ENCODE results near the gene PER3. TPM values are rescaled to one million over a fixed set of nuclear protein-coding genes. Genes with fewer than 3 reads are reported as not detected.

PER3 gene
- total RNA-seq, 1 donor from 2014 or later: 11.5 TPM

- no peak for DNase-seq (ENCODE audit: low spot score in 2 of 2, unreplicated experiment in 2 of 2)
- H3K36me3 Mint-ChIP-seq: peaks cover 10% of the 10 kb centered on the region
- H3K27ac Mint-ChIP-seq: no peak overlapping the region
- no peaks in the 10 kb centered on the region for H3K4me1 Mint-ChIP-seq
- no peak for TF ChIP-seq CTCF (IDR thresholded peaks at IDR 0.05; ENCODE audit: unreplicated experiment)
- H3K27me3 Mint-ChIP-seq (ENCODE audit: low read depth): no peaks in the 10 kb centered on the region
- H3K9me3 Mint-ChIP-seq: no peaks in the 10 kb centered on the region
- no peak overlapping the region for H3K4me3 Mint-ChIP-seq
These were observed 21.4 kb downstream of the PER3 start for GRCh38 chr1:7805460-7805859.

GRCh38 chr1:7808253-7808844 is 24.3 kb downstream of the PER3 start:
- TF ChIP-seq CTCF (IDR thresholded peaks at IDR 0.05; ENCODE audit: unreplicated experiment): peak; percentile 65
- H3K36me3 Mint-ChIP-seq: peaks cover 23% of the 10 kb centered on the region
- H3K27me3 Mint-ChIP-seq (ENCODE audit: low read depth): no peaks in the 10 kb centered on the region
- DNase-seq (ENCODE audit: low spot score in 2 of 2, unreplicated experiment in 2 of 2): no peak
- no peak overlapping the region for H3K27ac Mint-ChIP-seq
- peaks cover 8% of the 10 kb centered on the region for H3K9me3 Mint-ChIP-seq
- no peak overlapping the region for H3K4me3 Mint-ChIP-seq
- H3K4me1 Mint-ChIP-seq: no peaks in the 10 kb centered on the region

- Mint-ChIP-seq H3K4me1 (no peaks in the 10 kb centered on the region), H3K9me3 (peaks cover 19% of the 10 kb centered on the region), H3K27me3 (ENCODE audit: low read depth) (no peaks in the 10 kb centered on the region), H3K4me3 (no peak overlapping the region), H3K27ac (no peak overlapping the region), H3K36me3 (peaks cover 30% of the 10 kb centered on the region)
- no peak for DNase-seq (ENCODE audit: low spot score in 2 of 2, unreplicated experiment in 2 of 2)
- no peak for TF ChIP-seq CTCF (IDR thresholded peaks at IDR 0.05; ENCODE audit: unreplicated experiment)
These were observed 25.7 kb downstream of the PER3 start for GRCh38 chr1:7809742-7810141.

GRCh38 chr1:7810395-7810794 is 26.3 kb downstream of the PER3 start:
- H3K4me3 Mint-ChIP-seq: no peak overlapping the region
- no peak for DNase-seq (ENCODE audit: low spot score in 2 of 2, unreplicated experiment in 2 of 2)
- no peak for TF ChIP-seq CTCF (IDR thresholded peaks at IDR 0.05; ENCODE audit: unreplicated experiment)

GRCh38 chr1:7811476-7811875 is 27.4 kb downstream of the PER3 start:
- H3K9me3 Mint-ChIP-seq: peaks cover 30% of the 10 kb centered on the region
- no peak overlapping the region for H3K27ac Mint-ChIP-seq
- H3K27me3 Mint-ChIP-seq (ENCODE audit: low read depth): no peaks in the 10 kb centered on the region
- no peak for DNase-seq (ENCODE audit: low spot score in 2 of 2, unreplicated experiment in 2 of 2)
- H3K4me3 Mint-ChIP-seq: no peak overlapping the region
- H3K36me3 Mint-ChIP-seq: peaks cover 30% of the 10 kb centered on the region
- TF ChIP-seq CTCF (IDR thresholded peaks at IDR 0.05; ENCODE audit: unreplicated experiment): no peak
- no peaks in the 10 kb centered on the region for H3K4me1 Mint-ChIP-seq

More at GRCh38 chr1:7810395-7810794, 26.3 kb downstream of the PER3 start:
- Mint-ChIP-seq H3K4me1 (no peaks in the 10 kb centered on the region), H3K27ac (no peak overlapping the region), H3K36me3 (peaks cover 29% of the 10 kb centered on the region), H3K27me3 (ENCODE audit: low read depth) (no peaks in the 10 kb centered on the region), H3K9me3 (peaks cover 24% of the 10 kb centered on the region)
